PFSK-1 (cell line): ENCODE data around the gene UQCR10.

Experiments
- FOXP2 ChIP-seq: optimal IDR thresholded peaks from 2 replicates; pipeline ENCODE3; 2011; ENCODE audit warnings: borderline replicate concordance, control low read depth, inconsistent platforms; ENCODE audit not compliant: insufficient read depth; ENCODE audit errors: extremely low read length, extremely low read depth
- POLR2AphosphoS5 ChIP-seq: IDR thresholded peaks from 2 replicates; pipeline ENCODE4 v1.6.1; 2012; ENCODE audit warnings: low read depth, mild to moderate bottlenecking, control low read depth, low read length, moderate library complexity
- REST ChIP-seq, 2 experiments: IDR thresholded peaks; 2 replicates each; pipeline versions ENCODE4 v1.6.1 to v1.8.0; 2011 to 2012; ENCODE audit warnings: low read depth in 2 of 2, low read length in 2 of 2, control low read depth in 1 of 2, inconsistent platforms in 1 of 2, mild to moderate bottlenecking in 1 of 2, moderate library complexity in 1 of 2; ENCODE audit not compliant: insufficient read depth in 1 of 2
- SIN3A ChIP-seq: IDR thresholded peaks from 2 replicates; pipeline ENCODE4 v1.6.1; 2012; ENCODE audit warnings: mild to moderate bottlenecking, low read length, moderate library complexity, borderline replicate concordance; ENCODE audit not compliant: insufficient read depth
- TAF1 ChIP-seq: IDR thresholded peaks from 2 replicates; pipeline ENCODE4 v1.6.1; 2012; ENCODE audit warnings: low read length, control low read depth, borderline replicate concordance; ENCODE audit not compliant: insufficient read depth

The UQCR10 gene

DNA sequence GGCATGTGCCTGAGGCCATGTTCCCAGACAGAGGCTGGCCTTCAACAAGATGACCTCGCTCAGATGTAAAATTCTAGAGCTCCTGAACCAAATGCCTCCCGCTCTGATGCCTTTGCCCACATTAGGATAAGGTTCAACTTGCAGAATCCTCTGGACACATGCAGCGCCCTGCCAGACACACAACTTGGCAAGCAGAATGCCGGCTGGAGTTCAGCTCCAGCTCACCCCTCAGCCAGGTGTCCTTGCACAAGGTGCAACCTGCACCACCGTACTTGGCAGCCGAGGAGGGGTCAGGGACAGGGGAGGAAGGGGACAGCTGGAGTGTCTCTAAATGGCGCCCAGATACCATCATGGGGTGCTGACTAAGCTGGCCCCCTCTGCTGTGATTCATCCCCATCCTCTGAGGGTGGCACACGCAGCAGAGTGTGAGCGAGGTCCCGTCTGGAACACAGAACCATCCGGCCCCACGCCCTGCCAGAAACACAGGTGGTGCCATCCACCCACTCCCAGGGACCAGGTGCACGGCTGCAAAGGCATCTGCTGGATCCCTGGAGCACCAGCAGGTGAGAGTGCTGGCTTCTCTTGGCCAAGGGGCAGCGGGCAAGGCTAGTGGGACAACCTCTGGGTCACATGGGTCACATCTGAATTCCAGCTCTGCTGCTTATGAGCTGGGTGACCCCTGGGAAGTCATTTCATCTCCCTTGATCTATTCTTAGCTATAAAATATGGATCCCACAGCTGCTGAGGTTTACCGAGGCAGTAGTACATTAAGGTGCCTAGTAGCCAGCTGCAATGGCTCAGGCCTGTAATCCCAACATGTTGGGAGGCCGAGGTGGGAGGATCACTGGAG, 13.1 kb upstream of the UQCR10 start:
- TF ChIP-seq TAF1 (no peak), POLR2AphosphoS5 (no peak), SIN3A (no peak), REST (IDR thresholded peaks at IDR 0.05; ENCODE audit: insufficient read depth in 1 of 2, low read depth in 2 of 2, low read length in 2 of 2) (no peak), FOXP2 (no peak)

DNA sequence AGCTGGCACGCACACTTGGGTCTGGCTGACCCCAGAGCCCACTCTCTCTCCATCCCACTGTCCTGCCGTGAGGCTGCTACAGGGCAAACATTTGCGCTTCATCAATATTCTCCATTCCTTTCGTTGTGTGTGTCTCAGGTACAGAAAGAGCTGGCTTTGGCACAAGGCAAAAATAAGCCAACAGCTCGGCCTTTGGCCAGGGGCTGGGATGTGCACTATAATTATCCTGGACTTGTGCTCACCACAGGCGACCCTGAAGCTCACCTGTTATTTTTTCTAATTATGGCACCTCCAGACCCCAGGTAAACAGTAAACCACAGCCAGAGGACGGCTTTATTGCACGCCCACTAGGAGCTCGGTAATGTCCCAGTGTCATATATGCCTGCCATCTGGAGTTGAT, 11.3 kb upstream of the UQCR10 start:
- TF ChIP-seq REST (IDR thresholded peaks at IDR 0.05; ENCODE audit: insufficient read depth in 1 of 2, low read depth in 2 of 2, low read length in 2 of 2) (no peak), TAF1 (no peak), POLR2AphosphoS5 (no peak), SIN3A (no peak), FOXP2 (no peak)

DNA sequence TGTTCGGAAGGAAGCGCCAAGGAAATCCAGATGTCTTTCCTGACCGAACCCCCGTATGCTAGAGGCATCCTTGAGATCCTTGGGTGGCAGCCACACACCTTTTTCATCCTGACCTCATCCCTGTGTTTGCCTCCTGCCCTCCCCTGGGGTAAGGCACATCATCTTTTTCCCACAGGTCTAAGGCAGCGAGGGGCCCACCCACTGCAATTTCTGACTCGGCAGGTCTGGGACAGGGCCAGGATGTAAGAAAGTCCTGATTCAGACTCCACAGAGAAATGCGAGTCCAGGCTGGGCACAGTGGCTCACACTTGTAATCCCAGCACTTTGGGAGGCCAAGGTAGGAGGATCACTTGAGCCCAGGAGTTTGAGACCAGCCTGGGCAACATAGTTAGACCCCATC, 10.8 kb upstream of the UQCR10 start:
- no peak for TF ChIP-seq REST (IDR thresholded peaks at IDR 0.05; ENCODE audit: insufficient read depth in 1 of 2, low read depth in 2 of 2, low read length in 2 of 2)
- TF ChIP-seq SIN3A: no peak
- TF ChIP-seq FOXP2: no peak
- no peak for TF ChIP-seq TAF1
- no peak for TF ChIP-seq POLR2AphosphoS5

GRCh38 chr22:29757096-29757495, 10.1 kb upstream of the UQCR10 start:
- TF ChIP-seq REST (IDR thresholded peaks at IDR 0.05; ENCODE audit: insufficient read depth in 1 of 2, low read depth in 2 of 2, low read length in 2 of 2): no peak
- TF ChIP-seq POLR2AphosphoS5: no peak

GRCh38 chr22:29758068-29758622, 9.0 kb upstream of the UQCR10 start:
- TF ChIP-seq POLR2AphosphoS5: no peak
- no peak for TF ChIP-seq SIN3A
- no peak for TF ChIP-seq FOXP2
- TF ChIP-seq REST (IDR thresholded peaks at IDR 0.05; ENCODE audit: insufficient read depth in 1 of 2, low read depth in 2 of 2, low read length in 2 of 2): no peak
- no peak for TF ChIP-seq TAF1
